Ascending aorta (tissue), 2 donors: Measurements from ENCODE around the gene SUPT6H. TPM values are rescaled to one million over a fixed set of nuclear protein-coding genes. Genes with fewer than 3 reads are reported as not detected.

Experiments used
- DNase-seq, 2 donors: peaks; one replicate each; pipeline ENCODE4 v3.0.0-alpha.2; 2019; ENCODE audit warnings: low spot score in 2 of 2
- H3K27ac ChIP-seq, 2 donors: fragments of 200-600 bp; sonication (generic); one replicate each; pipeline ENCODE4 v1.5.1; 2016 to 2017; ENCODE audit warnings: mild to moderate bottlenecking in 1 of 2
- H3K27me3 ChIP-seq: fragments of 200-600 bp; sonication (generic); one replicate; pipeline ENCODE4 v1.5.1; 2017
- H3K36me3 ChIP-seq, 2 donors: fragments of 200-600 bp; sonication (generic); one replicate each; pipeline ENCODE4 v1.5.1; 2016
- H3K4me1 ChIP-seq, 2 donors: fragments of 200-600 bp; sonication (generic); one replicate each; pipeline ENCODE4 v1.5.1; 2016 to 2017; ENCODE audit warnings: mild to moderate bottlenecking in 1 of 2
- H3K4me3 ChIP-seq, 2 donors: fragments of 200-600 bp; sonication (generic); one replicate each; pipeline ENCODE4 v1.5.1; 2016 to 2017; ENCODE audit warnings: mild to moderate bottlenecking in 1 of 2
- H3K9me3 ChIP-seq, 2 donors: fragments of 200-600 bp; sonication (generic); one replicate each; pipeline ENCODE4 v1.5.1; 2016
- CTCF ChIP-seq, 3 experiments: fragments of 200-600 bp in 2 of 3; fragments of 450-650 bp in 1 of 3; sonication (generic) in 2 of 3; IDR thresholded peaks; one replicate each; pipeline ENCODE4 v1.5.1; 2016 to 2019; ENCODE audit warnings: antibody characterized with exemption in 3 of 3, mild to moderate bottlenecking in 1 of 3, moderate library complexity in 1 of 3
- intact Hi-C: fragments of 100-400 bp; cut with DNase I; formaldehyde crosslinking; loops from one replicate; pipeline ENCODE4 v1.15.1; 2023
- total RNA-seq: library from RNA; depleted of rRNA; stranded (reverse); fragments of >200 nt; gene quantifications from one replicate; pipeline ENCODE4 v1.1.0, GENCODE V29; 2016

The SUPT6H gene
- total RNA-seq, 1 donor from 2014 or later: 43.7 TPM

DNA sequence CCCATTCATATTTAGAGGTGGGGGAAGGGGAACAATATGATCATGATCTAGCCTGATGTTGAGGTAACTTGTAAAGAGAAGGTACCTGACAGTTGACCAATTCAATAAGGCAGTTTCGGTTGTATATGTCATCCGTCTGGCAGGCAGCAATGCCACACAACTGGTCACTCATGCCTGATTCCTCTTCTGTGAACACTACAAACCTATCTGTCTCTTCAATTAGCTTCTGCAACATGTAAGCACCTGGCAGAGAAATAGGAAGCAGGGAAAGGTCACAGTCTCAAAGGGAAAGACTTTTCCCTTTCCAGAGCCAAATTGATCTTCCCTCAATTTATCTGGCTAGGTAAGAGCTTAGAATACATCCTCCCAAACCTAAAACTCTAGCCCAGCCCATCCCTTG, 37.9 kb upstream of the SUPT6H start:
- intact Hi-C loops: no loop called here
- H3K36me3 ChIP-seq: peaks cover 81 to 85% of the 10 kb centered on the region in 2 donors
- no peak for DNase-seq
- H3K9me3 ChIP-seq: no peaks in the 10 kb centered on the region
- H3K4me3 ChIP-seq: no peak overlapping the region
- no peak overlapping the region for H3K27ac ChIP-seq
- no peaks in the 10 kb centered on the region for H3K4me1 ChIP-seq
- H3K27me3 ChIP-seq: no peaks in the 10 kb centered on the region
- no peak for TF ChIP-seq CTCF (IDR thresholded peaks at IDR 0.05)

GRCh38 chr17:28626818-28627217, 35.2 kb upstream of the SUPT6H start:
- intact Hi-C loops: no loop called here
- H3K36me3 ChIP-seq: peaks cover 81% of the 10 kb centered on the region in 2 donors
- TF ChIP-seq CTCF (IDR thresholded peaks at IDR 0.05): no peak
- DNase-seq: no peak
- no peaks in the 10 kb centered on the region for H3K9me3 ChIP-seq
- no peaks in the 10 kb centered on the region for H3K27me3 ChIP-seq
- no peak overlapping the region for H3K4me3 ChIP-seq
- no peak overlapping the region for H3K27ac ChIP-seq
- H3K4me1 ChIP-seq: no peaks in the 10 kb centered on the region

- intact Hi-C loops: no loop called here
- DNase-seq: no peak
Observed at GRCh38 chr17:28634206-28634865, 27.7 kb upstream of the SUPT6H start.

GRCh38 chr17:28635506-28635905, 26.5 kb upstream of the SUPT6H start:
- intact Hi-C loops: no loop called here
- H3K27ac ChIP-seq: no peak overlapping the region
- no peak for DNase-seq
- no peak for TF ChIP-seq CTCF (IDR thresholded peaks at IDR 0.05)
- H3K27me3 ChIP-seq: no peaks in the 10 kb centered on the region
- no peaks in the 10 kb centered on the region for H3K9me3 ChIP-seq
- H3K36me3 ChIP-seq: peaks cover 92 to 100% of the 10 kb centered on the region in 2 donors
- H3K4me1 ChIP-seq: no peaks in the 10 kb centered on the region
- no peak overlapping the region for H3K4me3 ChIP-seq

More at GRCh38 chr17:28634206-28634865, 27.7 kb upstream of the SUPT6H start:
- H3K4me1 ChIP-seq: no peaks in the 10 kb centered on the region
- no peak for TF ChIP-seq CTCF (IDR thresholded peaks at IDR 0.05)
- H3K9me3 ChIP-seq: no peaks in the 10 kb centered on the region
- H3K36me3 ChIP-seq: peaks cover 93 to 100% of the 10 kb centered on the region in 2 donors
- H3K4me3 ChIP-seq: no peak overlapping the region
- H3K27ac ChIP-seq: no peak overlapping the region
- H3K27me3 ChIP-seq: no peaks in the 10 kb centered on the region

- intact Hi-C loops: no loop called here
- peaks cover 4 to 22% of the 10 kb centered on the region in 2 donors for H3K4me1 ChIP-seq
- no peak for TF ChIP-seq CTCF (IDR thresholded peaks at IDR 0.05)
- no peaks in the 10 kb centered on the region for H3K27me3 ChIP-seq
- no peaks in the 10 kb centered on the region for H3K9me3 ChIP-seq
- DNase-seq: no peak
- H3K4me3 ChIP-seq: no peak overlapping the region
- no peak overlapping the region for H3K27ac ChIP-seq
- H3K36me3 ChIP-seq: peaks cover 45 to 61% of the 10 kb centered on the region in 2 donors
Observed at GRCh38 chr17:28641579-28641978, 20.4 kb upstream of the SUPT6H start.
